ENCODE measurements around the gene PLA2G3. TPM values are rescaled to one million over a fixed set of nuclear protein-coding genes. Genes with fewer than 3 reads are reported as not detected.

PLA2G3 gene, protein sequence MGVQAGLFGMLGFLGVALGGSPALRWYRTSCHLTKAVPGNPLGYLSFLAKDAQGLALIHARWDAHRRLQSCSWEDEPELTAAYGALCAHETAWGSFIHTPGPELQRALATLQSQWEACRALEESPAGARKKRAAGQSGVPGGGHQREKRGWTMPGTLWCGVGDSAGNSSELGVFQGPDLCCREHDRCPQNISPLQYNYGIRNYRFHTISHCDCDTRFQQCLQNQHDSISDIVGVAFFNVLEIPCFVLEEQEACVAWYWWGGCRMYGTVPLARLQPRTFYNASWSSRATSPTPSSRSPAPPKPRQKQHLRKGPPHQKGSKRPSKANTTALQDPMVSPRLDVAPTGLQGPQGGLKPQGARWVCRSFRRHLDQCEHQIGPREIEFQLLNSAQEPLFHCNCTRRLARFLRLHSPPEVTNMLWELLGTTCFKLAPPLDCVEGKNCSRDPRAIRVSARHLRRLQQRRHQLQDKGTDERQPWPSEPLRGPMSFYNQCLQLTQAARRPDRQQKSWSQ
- not detected in 2 replicates for total RNA-seq

DNA sequence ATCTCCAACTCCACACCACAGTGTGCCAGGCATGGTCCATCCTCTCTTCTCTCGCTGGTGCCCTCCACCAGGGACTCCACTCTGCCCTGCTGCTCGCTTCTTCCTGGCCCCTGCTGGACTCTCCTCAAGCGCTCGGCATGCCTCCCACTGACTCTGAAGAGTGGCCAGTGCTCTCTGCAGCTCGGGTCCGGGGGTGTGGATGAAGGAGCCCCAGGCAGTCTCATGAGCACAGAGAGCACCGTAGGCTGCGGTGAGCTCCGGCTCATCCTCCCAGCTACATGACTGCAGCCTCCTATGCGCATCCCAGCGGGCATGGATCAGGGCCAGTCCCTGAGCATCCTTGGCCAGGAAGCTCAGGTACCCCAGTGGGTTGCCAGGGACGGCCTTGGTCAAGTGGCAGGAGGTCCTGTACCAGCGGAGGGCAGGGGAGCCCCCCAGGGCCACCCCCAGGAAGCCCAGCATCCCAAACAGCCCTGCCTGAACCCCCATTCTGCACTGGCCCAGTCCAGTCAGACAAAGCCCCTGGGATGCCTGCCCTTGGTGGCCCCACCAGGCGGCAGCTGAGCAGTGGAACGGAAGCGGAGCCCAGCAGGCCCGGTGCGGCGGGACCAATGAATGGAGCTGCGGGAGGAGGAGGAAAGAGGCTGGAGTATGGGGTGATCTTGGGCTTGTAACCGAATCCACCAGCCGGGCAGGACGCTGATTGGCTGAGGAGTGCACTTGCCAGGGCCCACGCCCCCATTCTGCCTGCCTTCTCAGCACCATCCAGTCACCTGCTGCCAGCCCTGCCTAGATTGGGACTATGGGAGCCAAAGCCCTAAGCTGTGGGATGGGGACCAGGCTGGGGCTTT is at the start of gene PLA2G3:
TSS of gene PLA2G3 (minus strand) at position 643 of the 851 bp plus-strand sequence. CDS start at position 489, 154 bp downstream.

DNA sequence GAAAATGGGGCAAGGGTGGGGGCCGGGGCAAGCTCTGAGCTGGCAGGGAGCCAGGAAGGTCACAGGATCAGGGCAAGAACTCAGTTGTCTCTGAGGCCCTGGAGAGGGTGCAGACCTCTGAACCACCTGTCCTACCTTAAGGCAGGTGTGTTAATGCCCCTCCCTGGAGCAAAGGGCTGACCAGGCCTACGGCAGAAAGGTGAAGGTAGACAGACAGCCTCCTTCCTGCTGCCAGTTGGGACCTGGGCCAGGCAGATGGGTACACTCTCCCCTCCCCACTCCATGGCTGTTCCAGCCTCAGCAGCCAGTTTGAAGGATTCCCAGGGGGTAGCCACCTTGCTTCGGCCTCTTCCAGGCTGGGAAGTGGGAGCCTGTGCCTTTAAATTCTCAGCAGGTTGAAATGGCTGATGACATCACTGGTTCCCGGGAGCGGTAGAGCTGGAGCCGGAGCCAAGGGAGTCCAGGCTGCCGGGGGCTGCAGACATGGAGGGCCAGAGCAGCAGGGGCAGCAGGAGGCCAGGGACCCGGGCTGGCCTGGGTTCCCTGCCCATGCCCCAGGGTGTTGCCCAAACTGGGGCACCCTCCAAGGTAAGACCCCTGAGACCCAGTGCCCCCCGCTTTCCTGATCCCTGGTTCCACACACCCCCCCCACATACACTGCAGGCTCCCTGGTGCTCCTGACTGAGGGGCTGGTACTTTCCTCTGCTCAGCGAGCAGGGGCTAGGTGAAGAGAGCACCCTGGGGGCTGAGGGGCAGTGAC is 17.6 kb downstream of the PLA2G3 start, which contains the start of gene INPP5J:
TSS of gene INPP5J (plus strand) at position 435 of the 760 bp plus-strand sequence. CDS start at position 484, 49 bp downstream.

DNA sequence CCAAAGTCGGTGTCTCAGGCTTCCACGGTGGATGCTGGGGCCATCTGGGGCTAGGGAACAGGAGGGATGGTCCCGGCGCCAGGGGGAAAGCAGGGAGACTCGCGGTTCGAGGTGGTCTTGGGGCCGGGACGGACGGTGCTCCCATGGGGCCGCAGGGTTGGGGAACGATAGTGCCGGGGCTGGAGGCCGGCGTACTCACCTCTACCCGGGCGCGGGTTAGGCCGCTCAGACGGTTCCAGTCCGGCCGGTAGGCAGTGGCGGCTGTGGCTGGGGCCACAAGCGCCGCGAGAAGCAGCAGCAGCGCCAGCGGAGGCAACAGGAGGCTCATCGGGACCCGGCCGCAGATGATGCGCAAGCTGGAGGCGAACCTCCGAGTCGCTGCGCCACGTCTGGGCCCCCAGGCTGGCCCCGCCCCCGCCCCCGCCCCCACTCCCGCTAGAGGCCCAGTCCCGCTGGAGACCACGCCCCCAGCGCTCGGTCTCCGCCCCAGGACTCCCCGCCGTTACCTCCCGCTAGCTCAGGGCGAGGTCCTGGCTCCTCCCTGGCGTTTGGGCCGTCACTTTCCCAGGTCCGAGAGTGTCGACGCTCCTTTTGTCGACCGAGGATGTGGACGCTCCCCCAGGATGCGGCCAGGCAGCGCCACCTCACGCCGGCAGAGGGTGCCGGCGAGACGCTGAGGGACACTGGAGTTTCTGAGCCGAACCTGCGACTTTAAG is 33.0 kb downstream of the PLA2G3 start, which contains the start of gene SELENOM:
TSS of gene SELENOM (minus strand) at position 391 of the 716 bp plus-strand sequence. CDS start at position 328, 63 bp downstream.

Other genes with a start within 250 kb of the PLA2G3 start
- 14.2 and 18.5 TPM in 2 replicates for gene MORC2, start 171.7 kb downstream of the PLA2G3 start, total RNA-seq
- gene TUG1, start 171.2 kb downstream of the PLA2G3 start, total RNA-seq, result 36.3 and 38.0 TPM in 2 replicates
- 292 and 322 TPM in 2 replicates for gene SMTN, start 59.2 kb downstream of the PLA2G3 start, total RNA-seq
- 105 and 123 TPM in 2 replicates for gene SELENOM, start 32.9 kb downstream of the PLA2G3 start, total RNA-seq
- not detected in 2 replicates for gene INPP5J, start 17.5 kb downstream of the PLA2G3 start, total RNA-seq
- gene RNF185, start 19.7 kb upstream of the PLA2G3 start, total RNA-seq, result 25.6 and 28.6 TPM in 2 replicates
- 37.0 and 40.0 TPM in 2 replicates for gene LIMK2, start 71.8 kb upstream of the PLA2G3 start, total RNA-seq
- gene PIK3IP1, start 152.0 kb upstream of the PLA2G3 start, total RNA-seq, result 5.5 and 6.3 TPM in 2 replicates
- 10.1 and 10.6 TPM in 2 replicates for gene PATZ1, start 205.8 kb upstream of the PLA2G3 start, total RNA-seq

Measured in mammary microvascular endothelial cell (primary cell).